Activated naive CD4-positive, alpha-beta T cell treated with anti-CD3 and anti-CD28 coated beads for 36 hours (primary cell): ENCODE measurements around the gene ZNF92. TPM values are rescaled to one million over a fixed set of nuclear protein-coding genes. Genes with fewer than 3 reads are reported as not detected.
"Not testable (repeated sequence)": the region's sequence is repeated elsewhere in the genome, so short reads cannot be mapped to it uniquely, and the experiment has no call there.

ENCODE experiments used
- CTCF ChIA-PET: fragments of 350-600 bp; sonication (Branson Sonifier 250); formaldehyde crosslinking; loops from one replicate; lab custom pipeline; 2021; ENCODE audit warnings: antibody characterized with exemption; lab: Charles Lee
- DNase-seq: peaks from one replicate; pipeline ENCODE4 v3.0.0-alpha.2; 2020
- H3K27ac Mint-ChIP-seq: one replicate; pipeline ENCODE4 v1.8.0; 2021; ENCODE audit warnings: mild to moderate bottlenecking, mixed read lengths
- H3K27me3 Mint-ChIP-seq: one replicate; pipeline ENCODE4 v1.8.0; 2021; ENCODE audit warnings: low read depth, mixed read lengths
- H3K36me3 Mint-ChIP-seq: one replicate; pipeline ENCODE4 v1.8.0; 2021; ENCODE audit warnings: low read depth, mixed read lengths
- H3K4me1 Mint-ChIP-seq: one replicate; pipeline ENCODE4 v1.8.0; 2021; ENCODE audit warnings: low read depth, mixed read lengths
- H3K4me3 Mint-ChIP-seq: one replicate; pipeline ENCODE4 v1.8.0; 2021; ENCODE audit warnings: mild to moderate bottlenecking, moderate library complexity, mixed read lengths
- H3K9me3 Mint-ChIP-seq: one replicate; pipeline ENCODE4 v1.8.0; 2021; ENCODE audit warnings: mixed read lengths
- intact Hi-C: fragments of 100-400 bp; cut with micrococcal nuclease; formaldehyde crosslinking; loops from one replicate; pipeline ENCODE4 v1.15.1; 2023
- total RNA-seq, 2 experiments: library from RNA; stranded (reverse); gene quantifications; one replicate each; pipeline ENCODE4 v1.2.3, GENCODE V29; 2021

Gene ZNF92
- total RNA-seq, 2 experiments from 2014 or later, result 13.6 to 15.5 TPM

DNA sequence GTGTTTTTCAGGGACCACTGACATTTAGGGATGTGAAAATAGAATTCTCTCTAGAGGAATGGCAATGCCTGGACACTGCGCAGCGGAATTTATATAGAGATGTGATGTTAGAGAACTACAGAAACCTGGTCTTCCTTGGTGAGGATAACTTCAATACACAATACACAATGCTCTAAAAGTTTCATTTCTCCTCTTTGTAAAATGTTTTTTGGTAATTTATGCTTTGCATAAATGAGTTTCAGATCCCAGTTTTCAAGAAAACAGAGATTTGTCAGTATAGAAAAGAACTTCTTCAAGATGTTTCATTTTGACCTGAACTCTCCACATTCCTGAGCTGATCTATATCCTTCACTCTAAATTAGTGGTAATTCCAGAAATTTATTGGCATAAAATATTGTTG is 14.2 kb downstream of the ZNF92 start:
- Mint-ChIP-seq H3K9me3 (peaks cover 2% of the 10 kb centered on the region), H3K36me3 (peaks cover 64% of the 10 kb centered on the region), H3K4me3 (no peak overlapping the region), H3K27me3 (no peaks in the 10 kb centered on the region), H3K4me1 (peaks cover 11% of the 10 kb centered on the region), H3K27ac (no peak overlapping the region)
- no peak for DNase-seq
- CTCF ChIA-PET, result no interaction called here
- intact Hi-C loops, result no loop called here

DNA sequence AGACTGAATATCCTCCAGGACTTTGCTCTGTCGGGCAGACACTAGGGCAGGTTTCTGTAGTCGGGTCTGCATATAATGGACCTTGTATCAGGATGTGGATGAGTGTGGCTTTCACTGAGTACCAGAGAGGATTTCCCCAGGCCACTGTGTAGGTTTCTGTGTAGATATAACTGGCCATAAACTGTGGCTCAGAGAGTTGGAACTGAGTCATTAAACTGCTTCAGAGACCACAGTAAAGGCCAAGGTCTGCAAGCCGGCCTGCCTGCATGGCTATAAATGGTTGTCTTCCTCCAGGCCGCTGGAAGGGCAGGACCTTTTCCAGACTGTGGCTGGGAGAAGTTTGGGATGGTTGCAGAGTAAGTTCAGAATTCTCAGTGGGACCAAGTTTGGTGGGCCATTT is 16.9 kb downstream of the ZNF92 start:
- H3K27me3 Mint-ChIP-seq, result no peaks in the 10 kb centered on the region
- H3K4me3 Mint-ChIP-seq, result no peak overlapping the region
- intact Hi-C loops, result no loop called here
- H3K27ac Mint-ChIP-seq, result no peak overlapping the region
- peaks cover 3% of the 10 kb centered on the region for H3K4me1 Mint-ChIP-seq
- H3K36me3 Mint-ChIP-seq, result peaks cover 75% of the 10 kb centered on the region
- DNase-seq, result no peak
- CTCF ChIA-PET, result no interaction called here
- H3K9me3 Mint-ChIP-seq, result peaks cover 15% of the 10 kb centered on the region

DNA sequence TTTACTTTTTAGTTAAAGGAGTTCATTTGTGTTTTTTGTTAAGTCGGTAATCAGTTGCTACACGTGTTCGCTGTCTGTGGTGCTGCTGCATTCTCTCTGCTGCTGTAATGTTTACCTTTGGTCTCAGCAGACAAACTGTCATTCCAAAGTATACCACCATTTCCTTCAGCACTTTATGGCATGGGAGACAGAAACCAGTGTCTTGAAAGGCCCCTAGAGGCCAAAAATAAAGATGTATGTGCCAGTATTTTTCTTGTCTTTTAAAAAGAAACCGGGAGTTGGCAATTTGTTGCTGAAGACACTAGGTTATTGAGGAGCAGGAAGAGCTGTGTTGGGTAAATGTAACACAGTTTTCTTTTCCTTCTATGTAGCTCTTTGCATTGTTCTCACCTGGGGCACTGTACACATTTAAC is 24.1 kb downstream of the ZNF92 start:
- H3K27ac Mint-ChIP-seq, result no peak overlapping the region
- intact Hi-C loops, result no loop called here
- H3K4me3 Mint-ChIP-seq, result no peak overlapping the region
- no peaks in the 10 kb centered on the region for H3K27me3 Mint-ChIP-seq
- H3K36me3 Mint-ChIP-seq, result peaks cover 66% of the 10 kb centered on the region
- H3K4me1 Mint-ChIP-seq, result no peaks in the 10 kb centered on the region
- CTCF ChIA-PET, result no interaction called here
- peaks cover 34% of the 10 kb centered on the region for H3K9me3 Mint-ChIP-seq
- DNase-seq, result no peak

DNA sequence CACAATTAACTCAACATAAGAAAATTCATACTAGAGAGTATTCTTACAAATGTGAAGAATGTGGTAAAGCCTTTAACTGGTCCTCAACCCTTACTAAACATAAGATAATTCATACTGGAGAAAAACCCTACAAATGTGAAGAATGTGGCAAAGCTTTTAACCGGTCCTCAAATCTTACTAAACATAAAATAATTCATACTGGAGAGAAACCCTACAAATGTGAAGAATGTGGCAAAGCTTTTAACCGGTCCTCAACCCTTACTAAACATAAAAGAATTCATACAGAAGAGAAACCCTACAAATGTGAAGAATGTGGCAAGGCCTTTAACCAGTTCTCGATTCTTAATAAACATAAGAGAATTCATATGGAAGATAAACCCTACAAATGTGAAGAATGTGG is 25.0 kb downstream of the ZNF92 start:
- DNase-seq, H3K4me1 Mint-ChIP-seq, H3K27me3 Mint-ChIP-seq, intact Hi-C loops, H3K27ac Mint-ChIP-seq, H3K4me3 Mint-ChIP-seq, CTCF ChIA-PET: not testable (repeated sequence)
- peaks cover 60% of the 10 kb centered on the region for H3K36me3 Mint-ChIP-seq
- H3K9me3 Mint-ChIP-seq, result peaks cover 35% of the 10 kb centered on the region

DNA sequence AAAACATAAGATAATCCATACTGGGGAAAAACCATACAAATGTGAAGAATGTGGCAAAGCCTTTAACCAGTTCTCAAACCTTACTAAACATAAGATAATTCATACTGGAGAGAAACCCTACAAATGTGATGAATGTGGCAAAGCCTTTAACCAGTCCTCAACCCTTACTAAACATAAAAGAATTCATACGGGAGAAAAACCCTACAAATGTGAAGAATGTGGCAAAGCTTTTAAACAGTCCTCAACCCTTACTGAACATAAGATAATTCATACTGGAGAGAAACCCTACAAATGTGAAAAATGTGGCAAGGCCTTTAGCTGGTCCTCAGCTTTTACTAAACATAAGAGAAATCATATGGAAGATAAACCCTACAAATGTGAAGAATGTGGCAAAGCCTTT is 25.4 kb downstream of the ZNF92 start:
- H3K4me1 Mint-ChIP-seq, CTCF ChIA-PET: not testable (repeated sequence)

DNA sequence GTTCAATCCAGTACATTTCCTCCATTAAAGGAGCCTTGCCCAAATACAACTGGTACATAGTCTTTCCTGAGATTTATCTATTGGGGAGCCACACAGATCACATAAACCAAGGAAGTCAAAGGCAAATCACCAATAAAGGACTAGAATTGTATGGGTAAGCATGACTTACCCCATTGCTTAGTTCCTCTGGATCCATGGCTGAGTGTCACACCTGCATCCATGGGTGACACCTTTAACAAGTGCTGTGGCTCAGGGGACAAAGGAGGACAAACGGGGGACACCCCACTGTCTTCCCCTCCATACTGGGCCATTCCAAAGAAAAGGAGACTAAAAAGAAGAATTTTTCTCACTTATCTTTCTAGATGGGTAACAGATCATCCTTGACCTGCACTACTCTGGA is 30.4 kb downstream of the ZNF92 start:
- intact Hi-C loops, result no loop called here
- CTCF ChIA-PET, result interaction anchor here (0.6 kb wide), 1 partner anchor 506 kb away, joined by 3 read pairs; no protein-coding TSS in a partner anchor
- Mint-ChIP-seq H3K27ac (no peak overlapping the region), H3K36me3 (peaks cover 31% of the 10 kb centered on the region), H3K4me1 (no peaks in the 10 kb centered on the region), H3K9me3 (peaks cover 49% of the 10 kb centered on the region), H3K27me3 (no peaks in the 10 kb centered on the region), H3K4me3 (no peak overlapping the region)
- no peak for DNase-seq

More for the DNA sequence above, 25.4 kb downstream of the ZNF92 start:
- H3K4me3 Mint-ChIP-seq, DNase-seq, H3K27ac Mint-ChIP-seq, intact Hi-C loops, H3K27me3 Mint-ChIP-seq: not testable (repeated sequence)
- H3K36me3 Mint-ChIP-seq, result peaks cover 59% of the 10 kb centered on the region
- H3K9me3 Mint-ChIP-seq, result peaks cover 36% of the 10 kb centered on the region

DNA sequence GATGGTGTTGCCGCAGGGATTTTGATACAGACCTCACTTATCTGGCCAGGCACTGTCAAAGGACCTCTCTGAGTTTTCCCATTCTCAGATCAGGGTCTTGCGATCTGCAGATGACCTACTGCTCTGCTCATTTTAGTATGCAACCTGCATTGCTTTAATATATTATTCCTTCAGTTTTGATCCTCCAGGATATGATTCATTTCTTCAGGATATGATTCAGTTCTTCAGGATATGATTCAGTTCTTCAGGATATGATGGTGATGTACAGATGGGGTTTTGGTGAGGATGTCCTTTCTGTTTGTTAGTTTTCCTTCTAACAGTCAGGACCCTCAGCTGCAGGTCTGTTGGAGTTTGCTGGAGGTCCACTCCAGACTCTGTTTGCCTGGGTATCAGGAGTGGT is 33.1 kb downstream of the ZNF92 start:
- peaks cover 41% of the 10 kb centered on the region for H3K9me3 Mint-ChIP-seq
- intact Hi-C loops, H3K27me3 Mint-ChIP-seq, CTCF ChIA-PET, DNase-seq, H3K4me3 Mint-ChIP-seq, H3K27ac Mint-ChIP-seq, H3K4me1 Mint-ChIP-seq: not testable (repeated sequence)
- peaks cover 15% of the 10 kb centered on the region for H3K36me3 Mint-ChIP-seq

DNA sequence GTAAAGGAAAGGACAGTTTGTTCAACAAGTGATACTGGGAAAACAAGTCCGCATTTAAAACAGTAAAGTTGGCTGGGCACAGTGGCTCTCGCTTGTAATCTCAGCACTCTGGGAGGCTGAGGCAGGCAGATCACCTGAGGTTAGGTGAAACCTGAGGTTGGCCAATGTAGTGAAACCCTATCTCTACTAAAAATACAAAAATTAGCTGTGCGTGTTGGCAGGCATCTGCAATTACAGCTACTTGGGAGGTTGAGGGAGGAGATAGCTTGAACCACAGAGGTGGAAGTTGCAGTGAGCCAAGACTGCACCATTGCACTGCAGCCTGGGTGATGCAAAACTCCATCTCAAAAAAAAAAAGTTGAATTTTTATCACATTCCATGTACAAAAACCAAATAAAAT is 35.7 kb downstream of the ZNF92 start:
- Mint-ChIP-seq H3K4me1 (no peaks in the 10 kb centered on the region), H3K27me3 (no peaks in the 10 kb centered on the region), H3K4me3 (no peak overlapping the region), H3K9me3 (peaks cover 33% of the 10 kb centered on the region), H3K36me3 (peaks cover 11% of the 10 kb centered on the region), H3K27ac (no peak overlapping the region)
- CTCF ChIA-PET, result no interaction called here
- intact Hi-C loops, result no loop called here
- DNase-seq, result no peak

DNA sequence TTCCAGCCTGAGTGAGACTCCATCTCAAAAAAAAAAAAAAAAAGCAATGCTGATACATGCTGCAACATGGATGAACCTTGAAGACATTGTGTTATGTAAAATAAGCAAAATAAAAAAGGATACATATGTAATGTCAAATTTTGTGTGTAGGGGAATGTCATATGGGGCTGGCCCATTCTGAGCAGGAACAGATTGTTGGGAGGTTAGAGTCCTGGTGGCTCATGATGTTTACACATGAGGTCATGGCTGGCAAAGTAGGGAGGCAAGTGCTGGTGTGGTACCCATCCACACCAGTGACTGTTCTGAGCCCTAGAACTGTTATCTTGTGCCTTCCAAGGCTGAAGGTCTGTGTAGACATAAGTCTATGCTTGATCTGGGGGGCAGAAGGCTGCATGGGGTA is 37.6 kb downstream of the ZNF92 start:
- intact Hi-C loops, result no loop called here
- no peaks in the 10 kb centered on the region for H3K4me1 Mint-ChIP-seq
- CTCF ChIA-PET, result no interaction called here

DNA sequence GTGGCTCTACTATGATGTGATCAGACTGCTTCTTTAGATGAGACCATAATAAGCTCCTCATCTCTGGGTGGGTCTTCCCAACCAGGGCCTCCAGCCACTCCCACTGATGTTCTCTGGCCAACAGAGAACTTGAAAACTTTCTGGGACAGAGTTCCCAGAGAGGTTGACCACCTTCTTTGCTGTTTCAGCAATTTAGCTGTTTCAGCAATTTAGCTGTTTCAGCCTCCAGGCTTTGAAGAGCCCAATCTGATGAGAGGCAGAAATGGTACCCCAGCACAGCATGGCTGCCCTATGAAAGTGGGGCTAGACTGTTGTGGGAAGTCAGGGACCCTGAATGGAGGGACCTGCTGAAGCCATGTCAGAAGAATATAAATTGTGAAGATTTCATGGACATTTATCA is 49.0 kb downstream of the ZNF92 start:
- no peak for DNase-seq
- Mint-ChIP-seq H3K9me3 (peaks cover 23% of the 10 kb centered on the region), H3K27ac (no peak overlapping the region), H3K4me1 (no peaks in the 10 kb centered on the region), H3K27me3 (no peaks in the 10 kb centered on the region), H3K4me3 (no peak overlapping the region), H3K36me3 (no peaks in the 10 kb centered on the region)
- CTCF ChIA-PET, result no interaction called here
- intact Hi-C loops, result no loop called here

More for the DNA sequence above, 37.6 kb downstream of the ZNF92 start:
- Mint-ChIP-seq H3K9me3 (peaks cover 15% of the 10 kb centered on the region), H3K27me3 (no peaks in the 10 kb centered on the region), H3K36me3 (peaks cover 4% of the 10 kb centered on the region), H3K27ac (no peak overlapping the region), H3K4me3 (no peak overlapping the region)
- no peak for DNase-seq

DNA sequence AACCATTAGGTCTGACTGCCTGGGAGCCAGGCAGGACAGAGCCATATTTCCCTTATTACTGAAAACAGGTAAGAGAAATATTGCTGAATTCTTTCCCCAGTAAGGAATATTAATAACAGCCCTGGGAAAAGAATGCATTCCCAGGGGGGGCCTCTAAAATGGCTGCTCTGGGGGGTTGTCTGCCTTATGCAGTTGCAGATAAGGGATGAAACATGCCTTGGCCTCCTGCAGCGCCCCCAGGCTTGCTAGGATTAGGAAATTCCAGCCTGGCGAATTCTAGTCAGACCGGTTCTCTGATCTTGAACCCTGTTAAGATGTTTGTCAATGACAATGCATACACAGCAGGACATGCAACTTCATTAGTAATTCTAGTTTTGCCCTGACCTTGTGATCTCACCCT is 49.6 kb downstream of the ZNF92 start:
- H3K9me3 Mint-ChIP-seq, result peaks cover 23% of the 10 kb centered on the region
- intact Hi-C loops, H3K4me1 Mint-ChIP-seq: not testable (repeated sequence)

DNA sequence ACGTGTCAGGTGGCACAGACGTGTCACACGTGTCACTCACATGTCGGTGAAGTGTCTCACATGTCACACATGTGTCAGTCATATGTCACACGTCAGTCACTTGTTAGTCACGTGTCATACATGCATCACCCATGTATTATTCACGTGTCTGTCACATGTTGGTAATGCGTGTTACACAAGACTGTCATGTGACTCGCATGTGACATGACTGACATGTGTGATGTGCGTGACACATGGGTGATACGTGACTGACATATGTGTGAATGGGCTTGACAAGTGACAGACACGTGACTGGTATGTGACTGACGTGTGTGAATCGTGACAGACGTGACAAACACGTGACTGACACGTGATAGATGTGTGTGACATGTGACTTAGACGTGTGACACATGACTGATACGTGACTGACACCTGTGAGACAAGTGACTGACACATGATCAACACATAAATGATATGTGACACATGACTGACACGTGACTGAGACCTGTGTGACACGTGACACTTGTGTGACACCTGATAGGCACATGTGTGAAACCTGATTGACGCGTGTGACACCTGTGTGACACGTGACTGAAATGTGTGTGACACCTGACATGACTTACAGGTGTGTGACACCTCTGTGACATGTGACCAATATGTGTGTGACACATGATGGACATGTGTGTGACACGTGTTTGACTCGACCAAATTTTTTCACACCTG is 56.1 kb downstream of the ZNF92 start:
- Mint-ChIP-seq H3K4me3 (no peak overlapping the region), H3K4me1 (no peaks in the 10 kb centered on the region), H3K9me3 (peaks cover 24% of the 10 kb centered on the region), H3K27me3 (peaks cover under 1% of the 10 kb centered on the region), H3K36me3 (no peaks in the 10 kb centered on the region), H3K27ac (no peak overlapping the region)
- CTCF ChIA-PET, result no interaction called here
- intact Hi-C loops, result no loop called here
- no peak for DNase-seq

More for the DNA sequence above, 49.6 kb downstream of the ZNF92 start:
- not testable (repeated sequence) for H3K27ac Mint-ChIP-seq, H3K4me3 Mint-ChIP-seq, H3K27me3 Mint-ChIP-seq, H3K36me3 Mint-ChIP-seq, DNase-seq
- CTCF ChIA-PET, result interaction anchor here (0.6 kb wide), 1 partner anchor 472 kb away, joined by 3 read pairs; no protein-coding TSS in a partner anchor
